Measurements from ENCODE around the gene OR4X1.
"Not testable (repeated sequence)": the region's sequence is repeated elsewhere in the genome, so short reads cannot be mapped to it uniquely, and the experiment has no call there.

The OR4X1 gene, protein sequence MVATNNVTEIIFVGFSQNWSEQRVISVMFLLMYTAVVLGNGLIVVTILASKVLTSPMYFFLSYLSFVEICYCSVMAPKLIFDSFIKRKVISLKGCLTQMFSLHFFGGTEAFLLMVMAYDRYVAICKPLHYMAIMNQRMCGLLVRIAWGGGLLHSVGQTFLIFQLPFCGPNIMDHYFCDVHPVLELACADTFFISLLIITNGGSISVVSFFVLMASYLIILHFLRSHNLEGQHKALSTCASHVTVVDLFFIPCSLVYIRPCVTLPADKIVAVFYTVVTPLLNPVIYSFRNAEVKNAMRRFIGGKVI

DNA sequence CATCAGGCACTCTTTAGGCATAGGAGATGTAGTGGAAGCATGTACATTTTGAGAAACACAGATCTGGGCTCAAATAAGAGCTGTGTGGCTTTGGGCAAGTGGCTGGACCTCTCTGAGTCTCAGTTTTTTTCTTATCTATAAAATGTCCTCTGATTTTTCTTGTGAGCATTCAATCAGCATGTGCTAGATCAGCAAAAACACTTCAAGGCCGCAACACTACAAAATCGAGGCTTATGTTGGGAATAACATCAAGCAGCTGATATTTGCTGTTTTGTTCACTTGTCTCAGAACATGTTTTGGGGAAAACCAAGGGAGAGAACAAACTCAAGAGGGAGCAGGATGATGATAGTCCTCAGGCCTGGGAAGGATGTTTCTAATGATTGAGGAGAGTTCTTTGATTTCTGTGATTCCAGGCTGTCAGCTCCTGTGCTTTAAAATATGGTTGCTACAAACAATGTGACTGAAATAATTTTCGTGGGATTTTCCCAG lies at the start of gene OR4X1:
Gene OR4X1, plus strand, starts transcription at position 439 of the 489 bp plus-strand sequence. Its CDS starts 0 bp downstream, at position 439.
- no peak within 1 kb of the TSS for H3K4me3 ChIP-seq (ENCODE audit: low read depth, low read length)
- TF ChIP-seq, protein P1, sequence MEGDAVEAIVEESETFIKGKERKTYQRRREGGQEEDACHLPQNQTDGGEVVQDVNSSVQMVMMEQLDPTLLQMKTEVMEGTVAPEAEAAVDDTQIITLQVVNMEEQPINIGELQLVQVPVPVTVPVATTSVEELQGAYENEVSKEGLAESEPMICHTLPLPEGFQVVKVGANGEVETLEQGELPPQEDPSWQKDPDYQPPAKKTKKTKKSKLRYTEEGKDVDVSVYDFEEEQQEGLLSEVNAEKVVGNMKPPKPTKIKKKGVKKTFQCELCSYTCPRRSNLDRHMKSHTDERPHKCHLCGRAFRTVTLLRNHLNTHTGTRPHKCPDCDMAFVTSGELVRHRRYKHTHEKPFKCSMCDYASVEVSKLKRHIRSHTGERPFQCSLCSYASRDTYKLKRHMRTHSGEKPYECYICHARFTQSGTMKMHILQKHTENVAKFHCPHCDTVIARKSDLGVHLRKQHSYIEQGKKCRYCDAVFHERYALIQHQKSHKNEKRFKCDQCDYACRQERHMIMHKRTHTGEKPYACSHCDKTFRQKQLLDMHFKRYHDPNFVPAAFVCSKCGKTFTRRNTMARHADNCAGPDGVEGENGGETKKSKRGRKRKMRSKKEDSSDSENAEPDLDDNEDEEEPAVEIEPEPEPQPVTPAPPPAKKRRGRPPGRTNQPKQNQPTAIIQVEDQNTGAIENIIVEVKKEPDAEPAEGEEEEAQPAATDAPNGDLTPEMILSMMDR (IDR thresholded peaks at IDR 0.05; ENCODE audit: low read depth, low read length): no peak

DNA sequence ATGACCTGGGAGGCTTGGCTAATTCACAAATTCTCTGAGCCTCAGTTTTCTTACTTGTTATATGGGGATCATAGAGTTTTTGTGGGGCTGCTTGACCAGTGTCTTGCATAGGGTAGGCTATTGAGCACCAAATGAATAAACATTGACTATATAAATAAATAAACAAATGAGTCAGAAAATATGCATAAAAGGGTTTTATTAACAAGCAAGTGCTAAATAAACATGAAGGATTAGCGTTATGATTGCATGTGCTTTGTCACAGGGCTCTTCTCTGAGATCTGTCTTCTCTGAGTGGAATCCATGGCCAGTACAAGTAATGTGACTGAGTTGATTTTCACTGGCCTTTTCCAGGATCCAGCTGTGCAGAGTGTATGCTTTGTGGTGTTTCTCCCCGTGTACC lies 47.2 kb upstream of the OR4X1 start, which contains the start of gene OR4B1:
Gene OR4B1, plus strand, starts transcription at position 301 of the 400 bp plus-strand sequence. Its CDS starts 0 bp downstream, at position 301.
- TF ChIP-seq, protein P1 (IDR thresholded peaks at IDR 0.05; ENCODE audit: low read depth, low read length): no peak
- H3K4me3 ChIP-seq (ENCODE audit: low read depth, low read length): no peak within 1 kb of the TSS

GRCh38 chr11:48228761-48229160 lies 34.9 kb upstream of the OR4X1 start:
- H3K4me3 ChIP-seq (ENCODE audit: low read depth, low read length): no peak overlapping the region
- TF ChIP-seq, protein P1 (IDR thresholded peaks at IDR 0.05; ENCODE audit: low read depth, low read length): no peak

DNA sequence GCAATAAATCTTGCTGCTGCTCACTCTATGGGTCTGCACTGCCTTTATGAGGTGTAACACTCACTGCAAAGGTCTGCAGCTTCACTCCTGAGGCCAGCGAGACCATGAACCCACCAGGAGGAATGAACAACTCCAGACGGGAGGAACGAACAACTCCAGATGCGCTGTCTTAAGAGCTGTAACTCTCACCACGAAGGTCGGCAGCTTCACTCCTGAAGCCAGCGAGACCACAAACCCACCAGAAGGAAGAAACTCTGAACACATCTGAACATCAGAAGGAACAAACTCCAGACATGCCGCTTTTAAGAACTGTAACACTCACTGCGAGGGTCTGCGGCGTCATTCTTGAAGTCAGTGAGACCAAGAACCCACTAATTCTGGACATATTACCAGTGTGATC lies 33.6 kb upstream of the OR4X1 start:
- H3K4me3 ChIP-seq (ENCODE audit: low read depth, low read length): not testable (repeated sequence)

DNA sequence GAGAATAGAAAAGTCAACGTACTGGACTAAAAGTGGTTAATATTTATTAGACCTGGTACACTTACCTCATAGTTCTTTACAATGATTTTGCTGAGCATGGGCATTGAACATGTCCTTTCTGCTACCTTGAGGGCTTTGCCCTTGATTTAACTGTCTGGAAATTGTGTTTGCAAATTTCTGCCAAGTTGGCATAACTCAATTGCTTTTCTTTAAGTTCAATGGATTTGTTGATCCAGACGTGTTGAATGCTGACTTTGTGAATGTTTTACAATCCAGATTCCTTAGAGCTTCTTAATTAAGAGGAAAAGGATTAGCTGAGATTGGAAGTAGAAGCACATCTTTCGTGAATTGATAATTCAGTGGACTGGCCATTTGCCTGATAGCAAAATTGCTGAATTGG lies 25.9 kb upstream of the OR4X1 start:
- TF ChIP-seq, protein P1 (IDR thresholded peaks at IDR 0.05; ENCODE audit: low read depth, low read length): no peak
- no peak overlapping the region for H3K4me3 ChIP-seq (ENCODE audit: low read depth, low read length)

DNA sequence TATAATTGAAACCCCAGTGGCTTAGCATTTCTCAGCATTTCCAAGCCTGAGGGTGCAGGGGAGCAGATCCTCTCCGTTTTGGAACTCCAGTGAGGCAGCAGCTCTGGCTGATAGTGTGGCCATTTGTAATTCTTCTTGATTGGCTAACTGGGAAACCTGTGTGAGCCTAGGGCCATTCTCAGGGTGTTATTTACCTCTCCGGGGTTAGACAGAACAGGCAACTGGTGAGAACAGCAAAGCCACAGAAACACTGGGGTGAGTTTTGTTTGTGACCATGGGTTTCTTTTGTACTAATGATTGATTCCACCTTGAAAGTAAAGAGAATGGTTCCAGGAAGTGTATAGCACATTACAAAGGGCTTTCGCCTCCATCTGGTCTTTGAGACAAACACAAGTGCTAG lies 21.2 kb upstream of the OR4X1 start:
- TF ChIP-seq, protein P1 (IDR thresholded peaks at IDR 0.05; ENCODE audit: low read depth, low read length): no peak
- H3K4me3 ChIP-seq (ENCODE audit: low read depth, low read length): no peak overlapping the region

DNA sequence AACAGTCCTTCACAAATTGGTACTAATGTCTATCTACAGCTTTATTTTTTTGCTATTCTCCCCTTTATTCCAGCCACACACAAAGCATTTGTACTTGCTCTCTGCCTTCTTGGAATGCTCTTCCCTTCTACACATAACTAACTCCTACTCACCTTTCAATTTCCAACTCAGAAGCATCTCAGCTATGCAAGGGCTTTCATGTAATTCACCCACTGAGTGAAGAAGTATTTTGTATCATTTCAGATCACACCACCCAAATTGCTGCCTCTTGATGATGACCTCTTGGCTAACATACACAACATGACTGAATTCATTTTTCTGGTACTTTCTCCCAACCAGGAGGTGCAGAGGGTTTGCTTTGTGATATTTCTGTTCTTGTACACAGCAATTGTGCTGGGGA lies 18.9 kb upstream of the OR4X1 start, which contains the start of gene OR4X2:
Gene OR4X2, plus strand, starts transcription at position 301 of the 400 bp plus-strand sequence. Its CDS starts 0 bp downstream, at position 301.
- TF ChIP-seq, protein P1 (IDR thresholded peaks at IDR 0.05; ENCODE audit: low read depth, low read length): no peak
- no peak within 1 kb of the TSS for H3K4me3 ChIP-seq (ENCODE audit: low read depth, low read length)

All from WI38 (cell line).